G401 (cell line): Measurements from ENCODE around the gene AHNAK. TPM values are rescaled to one million over a fixed set of nuclear protein-coding genes. Genes with fewer than 3 reads are reported as not detected.

Source experiments
- DNase-seq: peaks from one replicate; pipeline ENCODE4 v3.0.0-alpha.2; 2015; ENCODE audit warnings: low spot score
- in situ Hi-C: cut with HindIII; loops from 2 replicates; pipeline ENCODE4 v1.10.0; 2016; ENCODE audit warnings: low sequenced_read_pairs, mixed read lengths
- total RNA-seq: library from RNA; depleted of rRNA; stranded (reverse); fragments of >200 nt; shearing (Covaris generic); gene quantifications from 2 replicates; pipeline ENCODE4 v1.2.3, GENCODE V29; 2014

Gene AHNAK
- total RNA-seq, 1 experiment from 2014 or later: 197 TPM

DNA sequence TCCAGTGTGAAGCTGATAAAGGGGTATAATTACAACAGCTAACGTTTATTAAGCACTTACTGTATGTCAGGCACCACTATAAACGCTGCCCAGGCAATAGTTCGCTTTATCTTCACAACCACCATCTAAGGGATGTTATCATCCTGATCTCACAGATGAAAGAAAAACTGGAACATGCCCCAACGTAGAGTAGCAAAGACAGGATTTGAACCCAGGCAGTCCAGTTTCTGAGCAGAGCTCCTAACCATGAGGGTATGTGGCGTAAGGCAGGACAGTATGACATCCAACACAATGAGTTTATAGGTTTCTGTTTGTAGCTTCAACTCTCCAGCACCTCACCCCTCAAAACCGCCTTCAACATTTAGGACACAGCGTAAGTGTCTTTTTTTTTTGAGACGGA, 59.5 kb downstream of the AHNAK start:
- in situ Hi-C loops: no loop called here

DNA sequence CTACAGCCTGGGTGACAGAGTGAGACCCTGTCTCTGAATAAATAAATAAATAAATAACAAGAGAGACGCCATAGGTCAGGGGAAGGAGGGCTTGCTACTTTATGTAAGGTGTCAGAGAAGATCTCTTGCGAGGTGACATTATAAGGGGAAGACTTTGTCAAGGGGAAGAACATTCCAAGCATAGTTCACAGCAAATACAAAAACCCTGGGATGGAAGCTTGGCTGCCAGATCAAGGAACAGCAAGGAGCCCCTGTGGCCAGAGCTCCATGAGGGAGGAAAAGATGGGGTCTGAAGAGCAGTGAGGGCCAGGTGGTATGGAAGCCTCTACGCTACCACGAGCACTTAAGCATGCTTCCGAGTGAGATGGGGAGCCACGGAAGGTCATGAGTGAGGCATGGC, 62.3 kb downstream of the AHNAK start:
- DNase-seq: no peak
- in situ Hi-C loops: no loop called here

More for the DNA sequence above, 59.5 kb downstream of the AHNAK start:
- DNase-seq: no peak

DNA sequence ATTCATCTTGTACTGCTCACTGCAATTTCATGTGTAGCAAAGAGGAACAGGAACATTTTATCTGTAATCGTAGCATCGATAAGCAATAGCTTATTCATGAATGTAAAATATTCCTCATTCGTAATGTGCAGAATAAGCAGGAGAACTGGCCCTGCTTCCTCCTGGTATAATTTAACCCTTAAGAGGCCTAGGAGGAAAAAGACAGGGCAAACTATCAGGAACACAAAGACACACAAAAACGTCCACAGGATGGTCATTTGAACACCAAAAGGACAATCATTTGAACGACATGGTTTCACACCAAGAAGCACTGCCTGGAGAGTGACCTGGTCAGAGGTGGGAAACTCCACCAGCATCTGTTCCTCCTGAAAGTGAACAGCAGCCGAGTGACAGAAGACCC, 63.9 kb downstream of the AHNAK start:
- in situ Hi-C loops: no loop called here
- no peak for DNase-seq

DNA sequence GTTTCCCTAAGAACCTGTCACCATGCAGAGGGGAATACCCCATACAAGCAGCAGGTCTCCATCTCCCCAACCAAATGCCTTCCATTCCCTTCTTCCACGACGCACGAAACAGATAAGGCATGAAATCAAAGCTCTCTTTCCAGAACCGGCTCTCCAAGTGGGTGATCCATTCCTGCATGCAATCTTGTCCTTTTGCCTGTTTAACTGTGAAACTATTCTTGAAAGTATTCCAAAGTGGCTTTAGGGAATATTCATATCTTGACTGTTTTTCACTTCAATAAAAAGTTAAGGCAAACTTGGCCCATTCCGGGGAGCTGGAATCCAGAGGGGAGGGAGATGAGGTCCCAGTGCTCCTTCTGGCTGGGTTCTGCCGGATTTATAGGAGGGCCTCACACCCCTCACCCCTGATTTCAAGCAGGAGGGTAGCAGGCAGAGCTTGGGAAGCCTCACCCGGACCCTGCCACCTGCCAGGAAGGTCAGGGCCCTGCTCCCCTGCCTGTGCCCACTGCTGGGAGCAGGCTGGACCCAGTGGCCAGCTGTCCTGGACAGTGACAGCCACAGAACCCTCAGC, 66.9 kb downstream of the AHNAK start:
- DNase-seq: peak; percentile 37
- in situ Hi-C loops: no loop called here

GRCh38 chr11:62477927-62478326, 68.7 kb downstream of the AHNAK start:
- DNase-seq: peak; percentile 35

DNA sequence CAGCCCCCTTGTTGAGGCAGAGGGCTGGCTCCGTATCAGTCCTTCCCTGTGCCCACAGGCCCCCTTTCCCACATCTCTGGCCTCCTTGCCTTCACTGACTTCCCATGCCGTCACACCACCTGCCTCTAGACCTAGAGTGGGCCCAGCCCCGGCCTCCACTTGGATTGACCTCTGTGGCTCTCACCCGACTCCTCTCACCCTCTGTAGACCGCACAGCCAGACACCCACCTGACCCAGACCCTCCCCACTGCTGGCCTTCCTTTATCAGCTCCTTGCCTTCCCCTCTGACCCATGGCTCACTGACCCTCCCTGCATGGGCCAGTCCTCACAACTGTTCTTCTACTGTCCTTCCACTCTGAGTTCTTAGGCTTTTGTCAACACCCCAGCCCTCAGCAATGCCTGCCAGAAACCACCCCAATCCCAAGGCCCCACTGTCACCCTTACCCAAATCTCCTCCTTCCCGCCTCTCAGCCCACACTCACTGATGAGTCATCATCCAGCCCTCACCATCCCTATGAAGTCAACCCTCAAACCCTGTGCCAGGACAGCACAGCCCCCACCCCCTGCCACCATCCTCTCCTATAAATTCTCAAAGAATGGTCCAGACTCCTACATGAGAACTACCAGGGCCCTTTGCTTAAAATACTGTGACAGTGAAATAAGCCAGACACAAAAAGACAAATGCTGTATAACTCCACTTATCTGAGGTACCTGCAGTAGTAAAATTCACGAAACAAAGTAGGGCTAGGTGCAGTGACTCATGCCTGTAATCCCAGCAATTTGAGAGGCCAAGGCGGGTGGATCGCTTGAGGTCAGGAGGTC, 74.3 kb downstream of the AHNAK start:
- DNase-seq: no peak
- in situ Hi-C loops: no loop called here

More at GRCh38 chr11:62477927-62478326, 68.7 kb downstream of the AHNAK start:
- in situ Hi-C loops: no loop called here

GRCh38 chr11:62471603-62472002, 75.0 kb downstream of the AHNAK start:
- DNase-seq: no peak
- in situ Hi-C loops: no loop called here

GRCh38 chr11:62468577-62468976, 78.0 kb downstream of the AHNAK start:
- in situ Hi-C loops: no loop called here
- DNase-seq: no peak

GRCh38 chr11:62466444-62466843, 80.2 kb downstream of the AHNAK start:
- DNase-seq: no peak
- in situ Hi-C loops: no loop called here

DNA sequence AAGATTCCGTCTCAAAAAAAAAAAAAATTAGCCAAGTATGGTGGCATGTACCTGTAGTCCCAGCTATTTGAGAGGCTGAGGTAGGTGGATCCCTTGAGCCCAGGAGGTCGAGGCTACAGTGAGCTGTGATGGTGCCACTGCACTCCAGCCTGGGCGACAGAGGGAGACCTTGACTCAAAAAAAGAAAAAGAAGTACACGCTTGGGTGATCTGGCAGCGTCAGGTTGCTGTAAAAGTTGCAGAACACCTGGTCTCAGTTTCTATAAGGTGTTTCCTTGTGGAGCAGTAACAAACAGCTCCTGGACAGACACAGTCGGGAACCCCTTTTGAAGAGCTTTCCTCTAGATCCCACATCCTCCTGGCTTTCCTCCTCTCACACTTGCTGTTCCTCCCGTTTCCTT, 82.0 kb downstream of the AHNAK start:
- in situ Hi-C loops: no loop called here
- no peak for DNase-seq

DNA sequence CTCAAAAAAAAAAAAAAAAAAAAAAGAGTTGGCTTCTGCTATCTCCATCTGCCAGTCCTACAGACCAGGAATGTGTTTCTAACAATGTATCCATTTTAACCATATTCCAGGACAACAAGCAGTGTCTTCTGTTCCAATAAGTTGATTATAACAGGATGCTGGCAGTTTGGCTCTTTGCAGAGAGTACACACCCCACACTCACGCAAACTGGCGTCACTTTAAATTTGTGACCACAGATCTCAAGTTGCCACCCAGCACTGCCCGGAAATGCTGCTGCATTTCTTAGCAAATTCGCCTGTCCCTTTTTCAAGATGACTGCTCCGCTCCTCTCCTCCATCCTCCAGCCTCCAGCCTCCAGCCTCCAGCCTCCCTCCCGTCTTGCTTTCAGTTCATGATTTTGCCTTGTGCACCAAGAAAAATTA, 83.5 kb downstream of the AHNAK start:
- peak; percentile 61 for DNase-seq
- in situ Hi-C loops: no loop called here

DNA sequence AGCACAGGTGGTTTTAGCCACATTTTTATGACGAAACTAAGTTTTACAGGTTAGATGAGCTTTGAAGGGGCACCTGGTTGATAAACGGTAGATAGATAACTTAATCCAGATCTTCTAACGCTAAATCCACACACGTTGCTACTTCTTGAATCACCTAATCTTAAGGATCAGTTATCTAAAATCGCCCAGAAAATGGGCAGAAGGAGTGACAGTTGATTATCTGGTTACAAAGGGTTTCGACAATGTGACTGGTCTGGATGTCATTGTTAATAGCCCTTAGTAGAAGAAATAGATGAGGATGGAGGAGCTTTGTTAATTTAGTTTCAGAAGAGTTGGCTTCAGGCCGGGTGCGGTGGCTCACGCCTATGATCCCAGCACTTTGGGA, 84.1 kb downstream of the AHNAK start:
- DNase-seq: no peak
- in situ Hi-C loops: no loop called here

- in situ Hi-C loops: no loop called here
- no peak for DNase-seq
Measured at GRCh38 chr11:62461740-62462507, 84.7 kb downstream of the AHNAK start.

DNA sequence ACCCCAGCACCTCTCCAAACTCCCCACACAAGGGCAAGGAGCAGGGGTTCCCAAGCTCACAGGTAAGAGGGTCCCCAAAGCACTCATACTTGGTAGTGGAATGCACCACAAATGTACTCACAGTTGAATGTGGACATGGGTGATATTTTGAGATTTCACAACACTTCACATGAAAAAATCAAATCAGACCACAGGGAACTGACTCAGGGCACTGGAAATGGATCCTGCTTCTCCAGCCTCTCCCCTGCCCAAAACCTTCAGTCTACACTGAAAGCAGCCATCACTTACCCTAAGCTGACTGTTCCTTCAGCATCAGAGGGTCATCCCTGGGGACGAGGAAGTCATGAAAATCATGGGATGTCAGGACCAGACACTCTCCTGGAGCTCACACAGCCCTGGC, 87.5 kb downstream of the AHNAK start:
- DNase-seq: no peak
- in situ Hi-C loops: no loop called here

GRCh38 chr11:62458212-62459002, 88.2 kb downstream of the AHNAK start:
- no peak for DNase-seq
- in situ Hi-C loops: no loop called here

- in situ Hi-C loops: no loop called here
Measured at GRCh38 chr11:62457478-62457877, 89.1 kb downstream of the AHNAK start.

DNA sequence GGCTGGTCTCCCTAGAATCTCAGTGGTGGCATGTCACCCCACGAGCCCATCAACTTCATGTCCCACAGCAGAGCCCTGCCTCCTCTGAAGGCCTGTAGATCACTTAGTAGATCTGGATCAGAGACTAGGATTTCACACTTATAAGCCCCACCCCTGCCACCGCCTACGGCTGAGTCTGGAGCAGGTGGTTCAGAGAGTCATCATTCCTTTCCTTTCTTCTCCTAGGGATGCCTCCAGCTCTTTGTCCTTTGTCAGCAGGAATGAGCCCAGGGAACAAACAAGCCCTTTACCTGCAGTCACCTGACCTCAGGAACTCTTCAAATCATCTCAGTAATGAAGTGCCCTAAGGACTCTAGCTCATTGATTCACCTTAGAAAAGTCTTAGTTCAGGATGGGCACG, 90.0 kb downstream of the AHNAK start:
- no peak for DNase-seq
- in situ Hi-C loops: no loop called here

More at GRCh38 chr11:62457478-62457877, 89.1 kb downstream of the AHNAK start:
- DNase-seq: no peak

- in situ Hi-C loops: no loop called here
- DNase-seq: no peak
Measured at GRCh38 chr11:62452839-62453468, 93.7 kb downstream of the AHNAK start.

DNA sequence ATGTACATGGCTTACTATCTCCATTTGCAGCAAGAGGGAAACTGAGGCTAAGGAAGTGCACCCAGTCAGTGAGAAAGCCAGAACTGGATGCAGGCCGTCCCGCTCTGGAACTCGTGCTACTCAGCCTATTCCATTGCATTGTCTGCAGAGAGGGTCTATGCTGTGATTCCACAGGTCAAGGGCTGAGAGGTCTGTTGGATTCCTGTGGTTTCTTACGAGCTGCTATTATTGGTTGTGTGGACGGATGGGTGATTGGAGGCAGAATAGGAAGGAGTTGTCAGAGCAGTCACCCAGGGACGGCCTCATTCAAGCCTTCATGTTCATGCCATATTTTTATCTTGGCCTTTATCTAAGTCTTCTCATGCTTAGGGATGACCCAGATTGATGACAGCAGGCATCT, 94.3 kb downstream of the AHNAK start:
- in situ Hi-C loops: no loop called here
- no peak for DNase-seq
